Epidermal melanocyte (primary cell): Measurements from ENCODE around the gene PCDH12.
"Not testable (repeated sequence)": the region's sequence is repeated elsewhere in the genome, so short reads cannot be mapped to it uniquely, and the experiment has no call there.

Experiments
- DNase-seq: peaks from one replicate; pipeline ENCODE4 v3.0.0; 2011; ENCODE audit warnings: low spot score; ENCODE audit not compliant: insufficient read length

Gene PCDH12

GRCh38 chr5:141940695-141941271, 17.2 kb downstream of the PCDH12 start:
- DNase-seq: no peak

DNA sequence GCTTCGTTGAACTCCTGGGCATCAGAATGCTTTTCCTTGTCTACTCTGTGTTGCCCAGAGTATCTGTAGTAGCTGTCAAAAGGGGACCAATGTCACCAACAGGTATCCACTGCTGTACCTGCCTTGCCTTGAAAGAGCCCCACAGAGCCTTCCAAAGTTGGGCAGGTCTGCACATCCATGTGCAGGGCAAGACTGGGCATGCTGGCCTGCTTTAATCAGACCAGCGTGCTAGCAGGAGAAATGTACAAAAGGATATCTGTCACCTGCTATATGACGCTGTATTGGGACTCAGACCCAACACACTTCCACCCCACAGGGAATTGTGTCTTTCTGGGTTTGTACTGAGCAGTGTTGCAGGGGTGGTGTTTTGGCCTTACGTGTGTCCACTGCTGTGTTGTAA, 22.5 kb downstream of the PCDH12 start:
- DNase-seq: no peak

DNA sequence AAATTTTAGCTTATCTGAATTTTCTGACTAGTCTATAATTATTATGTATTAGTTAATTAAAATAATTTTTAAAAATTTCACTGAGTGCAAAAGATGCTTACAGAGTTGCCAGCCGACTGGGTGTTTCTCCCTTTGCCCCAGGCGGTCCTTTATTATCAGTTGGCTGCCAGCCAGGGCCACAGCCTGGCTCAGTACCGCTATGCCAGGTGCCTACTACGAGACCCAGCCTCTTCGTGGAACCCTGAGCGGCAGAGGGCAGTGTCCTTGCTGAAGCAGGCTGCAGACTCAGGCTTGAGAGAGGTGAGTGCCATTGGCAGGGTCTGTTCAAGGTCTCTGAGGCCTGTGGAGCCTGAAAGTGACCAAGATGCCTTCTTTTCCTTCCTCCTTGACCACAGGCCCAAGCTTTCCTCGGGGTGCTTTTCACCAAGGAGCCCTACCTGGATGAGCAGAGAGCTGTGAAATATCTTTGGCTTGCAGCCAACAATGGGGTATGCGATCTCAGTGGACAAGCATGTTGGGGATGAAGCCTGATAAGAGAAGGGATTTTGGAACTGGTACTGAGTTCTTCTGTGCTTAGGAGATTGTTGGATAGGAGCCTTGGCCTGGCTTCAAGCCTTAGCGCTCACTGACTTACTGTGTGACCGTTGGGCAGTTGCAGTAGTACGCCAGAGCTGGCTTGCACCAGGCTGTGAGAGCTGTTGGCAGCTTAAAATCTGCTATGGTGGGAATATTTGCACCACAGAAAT, 23.7 kb downstream of the PCDH12 start:
- no peak for DNase-seq

DNA sequence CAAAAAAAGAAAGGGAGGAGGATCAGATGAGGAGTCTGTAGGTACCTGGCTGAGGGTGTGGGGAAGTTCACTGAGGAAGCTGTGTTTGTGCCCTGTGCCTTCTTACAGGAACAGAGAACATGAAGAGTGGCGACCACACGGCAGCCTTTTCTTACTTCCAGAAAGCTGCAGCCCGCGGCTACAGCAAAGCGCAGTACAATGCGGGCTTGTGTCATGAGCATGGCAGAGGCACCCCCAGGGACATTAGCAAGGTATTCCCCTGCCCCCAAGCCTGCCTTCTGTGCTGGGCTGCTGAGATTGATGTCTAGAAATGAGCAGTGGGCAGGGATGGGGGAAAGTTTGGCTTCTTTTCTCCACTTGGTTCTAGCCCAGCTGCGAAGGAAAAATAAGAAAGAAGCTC, 24.9 kb downstream of the PCDH12 start:
- no peak for DNase-seq

- DNase-seq: no peak
Observed at GRCh38 chr5:141931694-141932093, 26.3 kb downstream of the PCDH12 start.

GRCh38 chr5:141929398-141930058, 28.5 kb downstream of the PCDH12 start:
- no peak for DNase-seq

DNA sequence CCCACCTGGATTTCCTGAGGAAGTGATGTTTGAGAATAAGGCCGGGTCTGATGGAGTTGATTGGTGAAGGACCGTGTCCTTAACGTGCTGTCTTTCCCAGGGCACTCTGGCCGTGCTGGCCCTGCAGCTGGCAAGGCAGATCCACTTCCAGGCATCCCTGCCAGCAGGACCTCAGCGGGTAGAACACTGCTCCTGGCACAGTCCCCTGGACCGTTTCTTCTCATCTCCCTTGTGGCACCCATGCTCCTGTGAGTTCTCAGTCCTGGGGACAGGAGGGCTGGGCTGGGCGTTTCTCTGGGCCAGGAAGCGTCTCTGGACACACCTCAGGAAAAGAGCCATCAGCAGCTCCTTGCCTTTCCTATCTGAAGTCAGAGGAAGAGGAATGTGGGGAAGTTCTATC, 30.0 kb downstream of the PCDH12 start:
- DNase-seq: no peak

GRCh38 chr5:141926434-141926833, 31.6 kb downstream of the PCDH12 start:
- DNase-seq: no peak

DNA sequence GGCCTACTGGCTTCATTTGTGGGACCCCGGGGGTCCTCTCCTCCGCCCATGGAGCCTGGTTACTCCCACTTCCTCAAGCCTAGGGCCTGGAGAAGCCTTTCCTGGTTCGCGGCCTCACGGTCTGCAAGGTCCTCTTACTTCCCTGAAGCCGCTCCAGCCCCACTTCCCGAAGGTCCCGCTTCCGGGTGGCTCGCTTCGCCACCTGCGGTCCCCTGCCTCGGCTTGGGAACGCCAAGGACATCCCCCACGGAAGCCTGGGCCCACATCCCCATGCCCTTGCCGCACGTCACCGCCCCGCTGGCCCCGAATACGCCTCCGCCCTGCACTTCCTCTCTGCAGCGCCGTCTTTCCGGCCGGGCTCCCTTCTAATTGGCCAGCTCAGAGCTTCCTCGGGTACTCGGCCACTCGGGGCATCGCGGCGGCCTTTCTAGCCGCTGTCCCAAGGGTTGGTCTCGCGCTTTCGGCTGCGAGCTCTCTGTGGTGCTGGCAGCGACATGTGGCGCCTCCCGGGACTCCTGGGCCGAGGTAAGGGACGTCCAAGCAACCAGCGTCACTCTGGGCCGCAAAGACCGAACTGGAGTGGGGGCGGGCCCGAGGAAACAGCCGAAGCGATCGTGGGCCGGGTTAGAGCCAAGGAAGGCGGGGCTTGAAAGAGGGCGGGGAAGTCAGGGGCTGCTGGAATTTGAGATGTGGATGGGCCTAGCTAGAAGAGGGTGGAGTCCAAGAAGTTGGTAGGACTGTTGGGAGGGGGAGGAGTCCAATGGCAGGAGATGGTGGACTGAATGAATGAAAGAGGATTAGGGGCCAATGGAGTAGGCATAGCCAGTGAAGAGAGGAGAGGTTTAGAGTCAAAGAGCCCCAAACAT, 34.3 kb downstream of the PCDH12 start, which contains the start of gene DELE1:
Gene DELE1, plus strand, starts transcription at position 424 of the 866 bp plus-strand sequence. Its CDS starts 71 bp downstream, at position 495.
- peak; percentile 92 for DNase-seq

GRCh38 chr5:141922827-141923447, 35.1 kb downstream of the PCDH12 start:
- DNase-seq: not testable (repeated sequence)

DNA sequence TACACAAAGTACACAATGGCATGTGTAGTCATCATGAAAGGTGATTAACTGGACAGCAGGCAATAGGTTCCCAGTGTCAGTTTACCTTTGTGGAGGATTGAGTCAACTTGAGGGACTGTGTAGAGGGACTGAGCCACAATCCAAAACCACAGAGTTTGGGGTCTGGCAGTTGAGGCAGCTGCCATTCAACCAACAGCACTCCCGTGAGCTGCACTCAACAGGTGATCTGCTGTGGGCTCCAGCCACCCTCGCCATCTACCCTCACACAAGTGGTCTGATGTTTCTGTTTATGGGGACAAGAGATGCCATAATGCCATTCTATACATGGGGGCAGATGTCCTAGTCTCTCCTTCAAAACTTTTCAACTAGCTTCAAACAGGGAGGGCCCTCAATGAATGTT, 37.2 kb downstream of the PCDH12 start:
- no peak for DNase-seq

DNA sequence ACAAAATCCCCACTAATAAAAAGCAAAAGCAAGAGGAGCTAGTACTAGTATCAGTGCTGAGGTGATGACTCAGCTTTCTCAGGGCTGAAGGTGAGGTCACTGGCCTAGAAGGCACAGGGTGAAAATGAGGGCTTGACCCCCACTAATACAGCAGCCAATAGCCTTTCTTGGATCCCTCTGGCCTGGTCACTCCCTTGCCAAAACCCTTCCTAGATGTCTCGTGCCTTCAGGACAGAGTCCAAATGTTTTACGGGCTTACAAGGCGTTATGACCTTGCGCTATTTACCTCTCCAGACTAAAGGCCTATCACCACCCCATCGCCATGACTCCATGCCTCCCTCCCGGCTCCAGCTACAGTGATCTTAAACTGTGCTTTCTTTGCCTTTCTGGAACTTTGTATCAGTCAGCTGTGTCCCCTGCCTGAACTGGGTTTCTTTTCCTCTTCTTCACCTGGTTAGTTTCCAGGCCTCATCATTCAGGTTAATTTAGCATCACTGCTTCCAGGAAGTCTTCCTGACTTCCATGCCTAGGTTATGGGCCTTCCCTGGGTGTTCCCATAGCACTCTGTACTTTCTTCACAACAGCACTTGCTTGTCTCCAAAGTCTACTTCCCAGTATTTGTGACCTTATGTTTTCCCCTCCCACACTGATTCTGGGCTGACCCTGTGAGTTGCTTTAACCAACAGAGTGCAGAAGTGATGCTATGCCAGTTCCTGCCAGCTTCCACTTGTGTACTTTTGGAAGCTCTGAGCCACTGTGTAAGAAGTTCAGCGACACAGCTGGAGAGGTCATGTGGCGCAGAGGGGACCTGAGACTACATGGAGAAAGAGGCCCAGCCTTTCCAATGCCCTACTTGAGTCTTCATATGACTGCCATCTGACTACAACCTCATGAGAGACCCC, 38.5 kb downstream of the PCDH12 start:
- no peak for DNase-seq

DNA sequence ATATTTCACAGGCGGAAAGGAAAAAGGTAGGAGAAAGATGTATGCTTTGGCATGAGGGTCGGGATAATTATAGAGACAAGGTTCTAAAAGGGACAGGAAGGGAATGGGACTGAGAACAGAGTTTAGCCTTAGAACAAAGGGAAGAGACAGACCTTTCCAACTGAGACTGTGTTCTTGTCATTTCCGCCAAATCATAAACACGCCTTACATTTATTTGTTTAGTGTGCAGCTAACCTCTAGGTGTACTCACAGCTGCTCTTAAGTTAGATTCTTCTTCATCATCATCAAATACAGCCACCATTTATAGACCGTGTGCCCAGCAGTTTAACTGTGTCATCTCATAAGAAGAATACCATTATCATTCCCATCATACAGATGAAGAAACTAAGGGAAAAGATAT, 40.2 kb downstream of the PCDH12 start:
- no peak for DNase-seq

GRCh38 chr5:141916522-141916921, 41.5 kb downstream of the PCDH12 start:
- DNase-seq: no peak

GRCh38 chr5:141915881-141916336, 42.1 kb downstream of the PCDH12 start:
- no peak for DNase-seq

GRCh38 chr5:141914797-141915196, 43.2 kb downstream of the PCDH12 start:
- DNase-seq: no peak

GRCh38 chr5:141914199-141914743, 43.7 kb downstream of the PCDH12 start:
- no peak for DNase-seq

GRCh38 chr5:141913560-141914198, 44.3 kb downstream of the PCDH12 start:
- DNase-seq: no peak

DNA sequence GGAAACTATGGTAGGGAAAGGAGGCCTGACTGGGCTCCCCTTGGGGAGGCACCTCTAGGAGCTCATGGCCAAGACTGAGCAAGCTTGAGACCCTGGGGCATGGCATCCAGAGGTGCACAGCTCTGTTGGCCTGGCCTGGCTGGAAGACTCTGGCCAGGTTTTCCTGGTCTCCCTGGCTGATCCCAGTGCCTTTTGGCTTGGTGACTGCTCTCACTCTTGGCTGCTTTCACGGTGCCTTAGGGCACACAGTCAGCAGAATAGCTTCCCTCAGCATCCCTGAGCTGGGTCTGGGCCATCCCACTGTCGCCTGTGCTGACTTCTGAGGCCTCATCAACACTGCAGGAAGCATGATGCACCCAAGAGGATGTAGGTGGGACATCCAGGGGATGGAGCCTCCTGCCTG, 47.7 kb downstream of the PCDH12 start:
- no peak for DNase-seq
